ENCODE measurements around the gene DTD1.

DTD1 gene

DNA sequence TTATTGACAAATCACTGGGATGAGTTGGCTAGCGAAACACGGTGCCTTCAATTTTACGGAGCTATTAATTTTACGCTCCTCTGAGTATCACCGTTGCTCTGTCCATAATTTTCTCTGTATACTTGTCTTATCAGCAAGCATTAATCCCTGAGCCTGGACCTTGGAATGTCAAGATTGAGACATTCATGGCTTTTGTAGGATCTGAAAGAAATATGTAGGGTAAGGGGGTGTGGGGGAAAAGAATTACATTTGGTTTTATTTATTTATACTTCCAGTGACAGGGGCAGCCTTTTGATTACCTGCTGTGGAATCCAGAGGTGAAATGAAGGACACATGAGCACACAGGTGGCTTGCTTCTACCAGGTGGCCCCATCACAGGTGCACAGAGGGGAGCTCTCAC is 46.6 kb downstream of the DTD1 start:
- in situ Hi-C loops (cut with HindIII; ENCODE audit: low sequenced_read_pairs): no loop called here
- H3K4me3 ChIP-seq (ENCODE audit: low read depth, low read length): no peak overlapping the region
- DNase-seq (ENCODE audit: low read depth, low spot score): no peak
- TF ChIP-seq CTCF (IDR thresholded peaks at IDR 0.05; ENCODE audit: low read depth, low read length): no peak

- in situ Hi-C loops (cut with HindIII; ENCODE audit: low sequenced_read_pairs): no loop called here
- no peak overlapping the region for H3K4me3 ChIP-seq (ENCODE audit: low read depth, low read length)
- DNase-seq (ENCODE audit: low read depth, low spot score): no peak
- no peak for TF ChIP-seq CTCF (IDR thresholded peaks at IDR 0.05; ENCODE audit: low read depth, low read length)
Observed at GRCh38 chr20:18635380-18635779, 47.5 kb downstream of the DTD1 start.

- H3K4me3 ChIP-seq (ENCODE audit: low read depth, low read length): no peak overlapping the region
- TF ChIP-seq CTCF (IDR thresholded peaks at IDR 0.05; ENCODE audit: low read depth, low read length): no peak
- in situ Hi-C loops (cut with HindIII; ENCODE audit: low sequenced_read_pairs): no loop called here
- no peak for DNase-seq (ENCODE audit: low read depth, low spot score)
Observed at GRCh38 chr20:18637224-18637623, 49.4 kb downstream of the DTD1 start.

- peak; percentile 65 for DNase-seq (ENCODE audit: low read depth, low spot score)
- H3K4me3 ChIP-seq (ENCODE audit: low read depth, low read length): no peak overlapping the region
- no peak for TF ChIP-seq CTCF (IDR thresholded peaks at IDR 0.05; ENCODE audit: low read depth, low read length)
- in situ Hi-C loops (cut with HindIII; ENCODE audit: low sequenced_read_pairs): no loop called here
Observed at GRCh38 chr20:18638768-18639167, 50.9 kb downstream of the DTD1 start.

- in situ Hi-C loops (cut with HindIII; ENCODE audit: low sequenced_read_pairs): no loop called here
- no peak for TF ChIP-seq CTCF (IDR thresholded peaks at IDR 0.05; ENCODE audit: low read depth, low read length)
- no peak overlapping the region for H3K4me3 ChIP-seq (ENCODE audit: low read depth, low read length)
- no peak for DNase-seq (ENCODE audit: low read depth, low spot score)
Observed at GRCh38 chr20:18639501-18639979, 51.7 kb downstream of the DTD1 start.

DNA sequence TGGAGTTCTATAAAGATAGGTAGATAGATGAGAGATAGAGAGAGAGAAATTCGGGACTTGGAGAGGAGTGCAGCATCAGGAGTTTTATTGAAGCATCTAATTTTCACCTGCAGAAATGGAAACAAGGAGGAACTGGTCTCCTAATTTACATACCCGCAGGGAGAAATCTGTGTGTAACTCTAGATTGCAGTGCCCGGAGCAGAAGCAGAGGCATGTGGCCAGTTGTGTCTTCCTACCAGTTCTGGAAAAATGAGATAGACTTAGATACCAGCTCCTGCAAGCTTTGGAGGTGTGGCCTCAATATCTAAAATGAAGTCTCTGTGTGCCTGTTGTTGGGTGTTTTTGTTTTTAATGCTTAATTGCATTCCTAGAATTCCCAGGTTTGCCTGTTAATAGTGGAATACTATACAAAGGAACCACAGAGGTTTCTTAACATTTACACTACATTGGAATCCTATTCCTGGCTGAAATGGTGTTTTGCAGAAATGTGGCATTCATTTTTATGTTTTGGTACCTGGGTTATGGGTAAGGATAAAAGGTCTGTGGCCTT is 57.4 kb downstream of the DTD1 start:
- in situ Hi-C loops (cut with HindIII; ENCODE audit: low sequenced_read_pairs): no loop called here
- no peak for DNase-seq (ENCODE audit: low read depth, low spot score)
- no peak for TF ChIP-seq CTCF (IDR thresholded peaks at IDR 0.05; ENCODE audit: low read depth, low read length)

GRCh38 chr20:18645851-18646250 is 58.0 kb downstream of the DTD1 start:
- in situ Hi-C loops (cut with HindIII; ENCODE audit: low sequenced_read_pairs): no loop called here
- no peak for TF ChIP-seq CTCF (IDR thresholded peaks at IDR 0.05; ENCODE audit: low read depth, low read length)
- H3K4me3 ChIP-seq (ENCODE audit: low read depth, low read length): no peak overlapping the region
- DNase-seq (ENCODE audit: low read depth, low spot score): no peak

More for the DNA sequence above, 57.4 kb downstream of the DTD1 start:
- no peak overlapping the region for H3K4me3 ChIP-seq (ENCODE audit: low read depth, low read length)
